Measurements from ENCODE around the gene LSG1. TPM values are rescaled to one million over a fixed set of nuclear protein-coding genes. Genes with fewer than 3 reads are reported as not detected.

LSG1 gene
- total and polyA plus RNA-seq, 9 of the 15 experiments (the other 6 are each of a cell fraction or from before 2014, with no cell fraction given): 14.9 to 73.7 (median 46.7) TPM

GRCh38 chr3:194675081-194675640 lies 3.2 kb upstream of the LSG1 start (continued):
- TF ChIP-seq NKRF (IDR thresholded peaks at IDR 0.05; ENCODE audit: borderline replicate concordance) (no peak), ZNF518B (CRISPR knock-in tag; IDR thresholded peaks at IDR 0.05) (no peak), RREB1 (CRISPR knock-in tag; IDR thresholded peaks at IDR 0.05) (no peak), FUS (optimal IDR thresholded peaks at IDR 0.05; ENCODE audit: low read depth, low read length) (no peak), U2AF1 (optimal IDR thresholded peaks at IDR 0.05; ENCODE audit: low read depth, low read length) (no peak), NEUROD1 (IDR thresholded peaks at IDR 0.05; ENCODE audit: borderline replicate concordance, low read depth, low read length, partially characterized antibody) (no peak), ZNF668 (CRISPR knock-in tag; IDR thresholded peaks at IDR 0.05) (no peak), MBD2 (IDR thresholded peaks at IDR 0.05; ENCODE audit: borderline replicate concordance, low read depth) (no peak), CHD1 (IDR thresholded peaks at IDR 0.05; ENCODE audit: low read length) (no peak), ZNF717 (CRISPR knock-in tag; IDR thresholded peaks at IDR 0.05) (no peak), ZHX1 (conservative IDR thresholded peaks at IDR 0.05; ENCODE audit: low read length) (no peak)

All from K562 (cell line).